SH-SY5Y (cell line): Measurements from ENCODE around the gene HAUS3.

ENCODE experiments used
- GATA2 ChIP-seq: IDR thresholded peaks from 2 replicates; pipeline ENCODE4 v1.6.1; 2011; ENCODE audit warnings: mild to moderate bottlenecking, low read depth, low read length
- GATA3 ChIP-seq: IDR thresholded peaks from 2 replicates; pipeline ENCODE4 v1.6.1; 2011; ENCODE audit warnings: low read depth, mild to moderate bottlenecking, low read length, moderate library complexity

Gene HAUS3

DNA sequence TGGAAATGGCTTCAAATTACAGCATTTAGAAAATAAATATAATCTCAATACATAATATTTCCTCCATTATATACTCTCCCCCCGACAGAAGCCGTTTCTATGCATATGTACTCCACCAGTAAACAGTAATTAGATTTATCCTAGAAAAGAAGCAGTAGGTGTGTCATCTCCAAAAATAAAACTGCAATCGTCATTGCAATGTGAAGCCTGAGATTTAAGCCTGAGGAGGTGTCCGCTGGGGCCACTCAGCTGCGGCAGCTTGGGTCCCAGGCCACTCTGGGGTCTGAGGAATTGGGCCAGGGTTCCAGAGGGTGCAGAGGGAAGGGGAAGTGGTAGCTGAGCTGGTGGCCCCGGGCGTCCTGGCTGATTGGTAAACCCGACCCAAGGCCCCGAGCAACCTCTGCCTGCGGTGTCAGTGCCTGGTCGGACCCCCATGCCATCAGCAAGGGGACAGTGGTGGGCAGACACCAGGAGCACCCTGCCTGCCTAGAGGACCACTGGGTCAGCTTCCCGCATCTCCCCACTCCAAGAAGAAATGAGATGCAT, 27.8 kb upstream of the HAUS3 start:
- TF ChIP-seq GATA3 (no peak), GATA2 (no peak)

DNA sequence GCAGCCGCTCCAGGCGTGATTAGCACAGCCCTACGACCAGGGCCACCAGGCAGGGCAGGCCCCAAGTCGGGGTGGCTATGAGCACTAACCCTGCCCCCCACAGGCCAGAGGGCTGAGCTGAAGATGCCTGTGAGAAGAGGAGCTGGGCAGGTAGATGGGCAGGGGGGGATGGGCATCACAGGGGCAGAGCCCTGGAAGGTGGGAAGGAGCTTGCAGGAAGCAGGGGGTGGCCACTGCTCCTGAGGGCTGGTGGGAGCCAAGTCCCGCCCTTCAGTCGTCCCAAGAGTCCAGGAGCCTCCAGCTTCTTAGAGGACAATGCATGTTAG, 27.2 kb upstream of the HAUS3 start:
- TF ChIP-seq GATA2, result no peak
- TF ChIP-seq GATA3, result no peak

DNA sequence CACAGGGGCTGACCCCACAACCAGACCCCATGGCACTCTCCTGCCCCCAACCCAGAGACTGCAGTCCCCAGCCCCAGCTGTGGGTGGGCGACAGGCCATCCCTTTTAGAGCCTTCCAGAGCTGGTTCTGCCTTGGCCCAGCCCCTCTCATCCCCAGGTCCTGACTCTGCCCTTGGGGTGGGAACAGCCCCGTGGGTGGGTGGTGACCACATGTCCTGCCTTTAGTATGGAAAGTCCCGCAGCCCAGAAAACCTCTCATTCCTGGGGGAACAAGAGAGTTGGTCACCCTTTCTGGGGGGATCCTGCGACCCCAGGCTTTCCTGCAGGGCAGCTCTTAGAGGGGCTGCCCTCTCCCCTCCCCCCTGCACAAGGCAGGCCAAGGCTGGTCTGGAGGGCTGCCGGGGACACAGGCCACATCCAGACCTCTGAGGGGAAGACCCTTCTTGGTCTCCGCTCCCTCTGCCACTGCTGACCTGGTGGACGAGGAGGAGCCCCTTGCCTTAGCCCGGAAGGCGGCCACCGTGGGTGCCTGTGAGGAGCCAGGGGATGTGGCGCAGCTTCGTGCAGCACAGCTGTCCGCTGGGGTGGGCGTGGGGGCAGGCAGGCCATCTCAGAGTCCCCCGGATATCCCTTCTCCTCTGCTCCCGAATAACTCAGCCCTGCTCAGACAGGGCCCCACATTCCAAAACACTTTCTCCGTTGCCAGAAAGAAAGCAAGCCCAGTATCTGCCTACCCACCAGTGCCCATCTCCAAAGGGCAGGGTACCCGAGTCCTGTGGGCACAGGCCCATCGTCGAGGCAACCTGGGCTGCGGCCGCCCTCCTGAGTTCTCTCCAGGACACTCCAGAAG, 26.7 kb upstream of the HAUS3 start:
- TF ChIP-seq GATA2 (no peak), GATA3 (no peak)

DNA sequence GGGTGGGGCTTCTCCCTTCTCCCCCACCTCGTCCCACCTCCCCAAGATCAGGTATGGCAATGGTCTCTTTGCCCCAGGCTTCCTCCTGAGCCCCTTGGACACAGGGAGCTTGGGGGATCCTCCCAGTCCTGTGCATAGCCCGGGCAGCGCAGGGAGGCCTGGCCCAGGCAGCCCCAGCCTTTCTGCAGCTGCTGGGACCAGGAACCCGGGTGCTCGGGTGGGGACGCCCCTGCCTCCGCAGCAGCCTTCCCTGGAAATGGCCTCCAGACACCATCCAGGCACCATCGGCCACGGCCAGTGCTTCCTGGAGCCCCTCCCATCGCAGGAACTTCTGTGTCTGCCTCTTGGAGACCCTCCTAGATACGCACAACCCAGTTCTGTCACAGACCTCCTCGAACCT, 25.9 kb upstream of the HAUS3 start:
- TF ChIP-seq GATA2 (no peak), GATA3 (no peak)

DNA sequence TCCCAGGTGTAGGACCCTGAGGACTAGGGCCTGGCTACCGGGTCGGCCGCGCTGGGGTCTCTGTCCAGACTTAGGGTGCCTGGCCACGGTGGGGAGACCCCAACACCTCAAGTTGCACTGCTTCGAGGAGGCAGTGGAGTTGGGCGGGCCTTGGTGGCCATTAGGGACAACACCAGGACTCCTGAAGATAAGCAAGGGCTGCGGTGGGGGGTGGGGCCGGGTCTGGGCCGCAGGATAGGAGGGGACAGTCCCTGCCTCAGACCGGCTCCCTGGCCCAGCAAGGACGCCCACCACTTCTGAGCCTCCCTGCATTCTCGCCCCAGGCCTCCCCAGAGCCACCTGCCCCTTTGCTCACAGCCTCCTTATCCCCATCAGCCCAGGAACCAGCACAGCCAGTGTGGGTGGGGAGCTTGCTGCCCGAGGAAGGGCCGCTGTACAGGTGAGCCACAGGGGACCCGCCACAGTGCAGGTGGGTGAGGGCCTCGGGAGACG, 25.4 kb upstream of the HAUS3 start:
- TF ChIP-seq GATA2, result no peak
- no peak for TF ChIP-seq GATA3

DNA sequence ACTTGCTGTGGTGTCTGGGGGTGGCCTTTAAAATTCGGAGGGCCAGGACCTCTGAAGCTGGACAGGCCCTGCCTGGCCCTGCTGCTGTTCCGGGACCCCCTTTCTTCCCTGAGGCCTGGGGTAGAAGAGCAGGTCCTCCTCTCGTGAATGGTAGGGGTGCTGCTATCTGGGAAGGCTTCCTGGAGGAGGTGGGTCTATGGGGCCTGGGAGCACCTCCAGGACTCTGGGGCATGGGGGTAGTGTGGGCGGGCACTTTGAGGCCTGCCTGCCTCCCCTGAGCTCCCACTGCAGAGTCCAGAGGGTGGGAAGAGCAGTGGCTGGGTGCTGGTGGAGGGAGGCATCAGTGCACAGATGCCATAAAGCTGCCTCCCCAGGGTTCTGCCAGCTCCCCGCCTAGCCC, 24.9 kb upstream of the HAUS3 start:
- no peak for TF ChIP-seq GATA2

DNA sequence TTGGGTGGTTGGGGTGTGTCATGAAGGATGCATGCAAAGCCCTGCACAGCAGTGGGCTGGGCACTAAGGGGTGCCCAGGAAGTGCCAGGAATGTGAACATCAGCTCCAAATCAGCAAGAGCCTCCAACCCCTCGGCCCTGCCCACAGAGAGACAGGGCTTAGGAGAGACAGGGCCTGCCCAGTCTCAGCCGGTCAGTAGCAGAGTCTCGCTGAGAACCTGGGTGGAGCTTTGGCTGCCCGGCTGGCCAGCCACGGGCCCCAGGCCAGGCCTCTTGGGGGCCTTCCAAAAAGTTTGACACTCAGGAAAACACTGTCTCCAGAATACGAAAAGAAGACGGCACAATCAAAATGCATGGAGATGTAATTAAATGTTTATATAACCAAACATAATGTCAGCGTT, 24.3 kb upstream of the HAUS3 start:
- TF ChIP-seq GATA3 (no peak), GATA2 (no peak)

DNA sequence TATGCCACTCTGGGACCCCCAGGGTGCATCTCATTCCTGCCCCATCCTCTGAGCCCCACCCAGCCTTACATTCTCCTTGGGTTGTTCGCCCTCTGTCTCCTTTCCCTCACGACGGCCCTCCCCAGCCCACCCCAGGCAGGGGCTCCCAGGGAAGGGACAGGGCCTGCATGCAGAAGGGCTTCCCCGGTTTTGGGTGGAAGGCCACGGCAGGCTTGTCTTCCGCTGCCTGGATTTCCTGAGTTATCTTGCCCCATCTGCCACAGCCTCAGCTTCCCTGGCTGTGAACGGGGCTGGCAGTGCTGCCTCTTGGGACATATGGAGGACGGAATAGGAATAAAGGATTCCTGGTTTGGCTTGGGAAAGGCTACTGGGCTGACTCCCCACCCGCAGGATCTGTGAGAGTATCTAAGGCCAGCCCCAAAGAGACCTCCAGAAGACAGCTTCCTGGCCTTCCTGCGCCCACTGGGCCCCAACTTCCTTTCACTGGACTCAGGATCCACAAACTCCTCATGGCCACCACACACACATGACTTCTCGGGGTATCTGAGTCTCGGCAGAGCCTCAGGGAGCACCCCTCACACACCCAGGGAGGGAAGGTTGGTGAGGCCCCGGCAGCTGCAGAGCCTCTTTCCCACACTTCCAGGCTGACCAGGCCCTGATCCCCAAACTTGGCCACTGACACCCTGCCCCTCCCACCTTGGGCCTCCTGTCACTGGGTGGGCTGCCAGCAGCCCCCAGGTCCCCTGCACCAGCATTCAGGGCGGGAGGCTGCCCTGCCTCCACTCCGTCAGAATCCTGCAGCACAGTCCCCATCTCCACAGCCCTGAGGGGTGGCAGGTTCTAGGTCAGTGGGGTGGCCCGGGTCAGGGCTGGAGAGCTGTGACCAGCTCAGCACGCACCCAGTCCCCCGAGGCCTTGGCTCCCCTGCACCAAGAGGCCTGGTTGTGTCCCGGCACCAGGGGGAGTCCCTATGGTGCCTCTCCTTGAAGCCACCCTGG, 23.5 kb upstream of the HAUS3 start:
- TF ChIP-seq GATA3, result no peak
- TF ChIP-seq GATA2, result no peak

DNA sequence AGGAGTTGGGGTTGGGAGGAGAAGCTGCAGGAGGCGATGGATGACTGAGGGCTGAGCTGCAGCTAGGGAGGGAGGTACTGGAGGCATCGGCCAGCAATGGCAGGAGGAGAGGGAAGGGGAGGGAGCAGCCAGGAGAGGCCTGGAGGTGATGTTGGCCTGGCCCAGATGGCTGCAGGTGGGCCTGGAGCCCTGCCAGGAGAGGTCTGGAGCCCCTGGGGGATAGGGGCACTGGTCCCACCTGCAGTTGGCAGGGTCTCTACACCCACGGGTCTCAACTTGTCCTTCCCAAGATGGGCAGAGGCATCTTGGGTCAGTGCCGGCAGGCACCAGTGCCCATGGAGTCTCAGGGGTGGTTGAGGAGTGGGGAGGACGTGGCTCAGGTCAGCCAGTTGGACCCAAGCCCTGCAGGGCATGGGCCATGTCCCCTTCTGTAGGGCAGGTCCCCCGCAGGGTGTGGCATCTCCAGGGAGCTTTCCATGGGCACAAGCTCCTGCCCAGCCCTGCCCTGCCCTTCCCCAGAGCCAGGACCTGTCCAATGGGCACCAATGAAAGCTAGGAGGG, 22.6 kb upstream of the HAUS3 start:
- TF ChIP-seq GATA3 (no peak), GATA2 (no peak)

DNA sequence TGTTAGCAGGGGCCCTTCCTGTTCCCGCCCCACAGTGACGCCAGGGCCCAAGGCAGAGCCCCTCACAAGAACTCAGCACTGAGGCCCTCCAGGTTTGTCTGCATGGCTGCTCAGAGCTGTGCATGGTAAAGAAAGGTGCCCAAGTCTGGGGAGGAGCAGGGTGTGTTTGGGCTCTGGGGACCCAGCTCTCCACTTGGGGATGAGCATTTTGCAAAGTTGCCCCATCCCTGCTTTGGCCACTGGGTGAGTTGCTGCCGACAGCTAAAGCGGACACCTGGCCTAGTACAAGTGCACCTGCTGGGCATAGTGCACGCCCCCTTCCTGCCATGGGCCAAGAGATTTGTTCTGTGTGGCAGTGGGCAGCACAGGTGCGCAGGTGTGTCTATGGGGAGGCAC, 22.0 kb upstream of the HAUS3 start:
- no peak for TF ChIP-seq GATA2
- TF ChIP-seq GATA3, result no peak

DNA sequence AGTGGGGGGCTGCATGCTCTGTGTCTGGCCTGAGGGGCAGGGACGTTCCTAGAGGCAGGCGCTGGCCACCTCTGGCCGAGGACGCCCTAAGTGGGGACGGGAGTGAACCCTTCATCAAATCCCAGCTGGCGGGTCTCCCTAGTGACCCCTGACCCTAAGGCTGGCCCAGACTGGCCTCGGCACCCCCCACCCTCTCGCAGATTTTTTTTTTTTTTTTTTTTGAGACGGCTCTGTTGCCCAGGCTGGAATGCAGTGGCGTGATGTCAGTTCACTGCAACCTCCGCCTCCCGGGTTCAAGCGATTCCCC, 21.0 kb upstream of the HAUS3 start:
- TF ChIP-seq GATA3 (no peak), GATA2 (no peak)

DNA sequence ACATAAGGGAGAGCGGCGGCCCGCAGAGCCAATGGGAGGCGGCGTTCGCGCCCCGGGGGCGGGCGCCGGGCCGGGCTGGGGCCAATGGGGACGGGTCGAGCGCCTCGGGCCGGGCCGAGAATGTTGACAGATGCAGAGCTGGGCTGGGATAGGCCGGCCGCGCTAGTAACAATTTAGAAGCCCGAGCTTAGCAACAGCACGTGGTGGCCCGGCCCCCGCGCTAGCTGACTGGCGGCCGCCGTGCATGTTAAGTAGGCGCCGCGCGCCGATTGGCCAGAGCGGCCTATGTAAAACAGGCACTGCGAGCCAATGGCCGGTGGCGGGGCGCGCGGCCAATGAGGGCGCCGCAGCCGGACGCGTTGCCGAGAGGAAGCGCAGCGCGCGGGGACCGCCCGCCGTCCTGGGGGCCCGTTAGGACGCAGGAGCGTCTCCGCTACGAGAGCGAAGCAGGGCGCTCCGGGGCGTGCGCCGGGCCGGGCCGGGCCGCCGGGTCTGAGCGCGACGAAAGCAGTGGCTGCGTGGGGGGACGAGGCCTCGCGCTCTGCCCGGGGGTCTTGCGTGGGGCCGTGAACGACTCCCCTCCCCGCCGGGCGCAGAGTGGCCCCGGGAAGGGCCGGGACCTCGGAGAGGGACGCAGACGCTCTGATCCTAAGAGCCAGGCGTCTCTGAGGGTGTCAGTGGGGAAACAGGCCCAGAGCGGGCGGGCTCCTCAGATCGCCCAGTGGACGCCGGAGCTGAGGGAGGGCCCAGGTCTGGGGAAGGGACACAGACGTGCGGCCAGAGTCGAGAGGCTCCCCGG, 20.4 kb upstream of the HAUS3 start:
- TF ChIP-seq GATA2 (no peak), GATA3 (no peak)

DNA sequence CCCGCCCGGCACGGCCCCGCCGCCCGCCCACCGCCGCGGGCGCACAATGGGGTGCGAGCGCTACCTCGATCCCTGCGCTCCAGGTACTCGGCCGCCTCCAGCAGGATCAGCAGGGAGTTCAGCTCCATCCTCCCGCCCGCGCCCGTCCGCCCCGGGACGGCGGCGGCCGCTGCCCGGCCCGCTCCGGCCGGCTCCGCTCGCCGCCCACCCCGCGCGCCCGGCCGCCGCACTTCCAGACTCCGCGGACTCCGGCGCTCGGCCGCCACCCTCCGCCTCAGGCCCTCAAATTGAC, 19.9 kb upstream of the HAUS3 start, which contains the start of gene MXD4:
Gene MXD4, minus strand, starts transcription at position 257 of the 292 bp plus-strand sequence. Its CDS starts 129 bp downstream, at position 128.
- TF ChIP-seq GATA3, result no peak

DNA sequence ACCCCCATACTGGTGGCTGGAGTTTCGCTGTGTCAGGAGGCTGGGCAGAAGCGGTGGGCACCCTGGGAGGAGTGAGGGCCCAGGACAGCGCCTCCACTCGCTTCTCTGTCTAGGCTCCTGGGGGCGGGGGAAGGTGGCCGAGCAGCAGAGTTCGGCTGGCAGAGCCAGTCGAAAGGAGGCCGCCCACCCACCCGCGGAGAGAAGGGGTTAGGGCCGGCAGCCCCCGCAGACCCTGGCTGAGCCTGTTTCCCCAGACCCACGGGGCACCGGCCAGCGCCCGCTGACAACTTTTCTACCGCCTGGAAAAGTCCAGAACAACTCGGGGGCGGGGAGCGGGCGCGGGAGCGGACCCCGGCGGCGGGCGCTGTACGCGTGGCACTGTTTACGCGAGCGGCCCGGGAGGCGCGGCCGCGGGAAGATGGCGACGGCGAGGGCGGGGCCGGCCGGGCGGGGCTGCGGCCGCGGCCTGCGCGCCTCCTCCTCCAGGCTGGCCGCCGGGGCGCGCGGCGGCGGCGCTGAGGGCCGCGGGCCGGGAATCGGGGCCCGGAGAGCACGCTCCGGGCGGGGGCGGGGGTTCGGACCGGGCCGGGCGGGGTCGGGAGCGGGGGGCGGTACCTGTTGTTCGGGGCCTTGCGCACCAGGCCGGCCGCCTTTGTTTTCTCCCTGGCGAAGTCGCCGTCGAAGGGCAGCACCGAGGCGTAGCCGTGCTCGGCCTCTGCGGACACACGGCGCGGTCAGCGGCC, 19.4 kb upstream of the HAUS3 start:
- no peak for TF ChIP-seq GATA2
